GM23338 (cell line): Measurements from ENCODE around the gene PSMB2. TPM values are rescaled to one million over a fixed set of nuclear protein-coding genes. Genes with fewer than 3 reads are reported as not detected.
"Not testable (repeated sequence)": the region's sequence is repeated elsewhere in the genome, so short reads cannot be mapped to it uniquely, and the experiment has no call there.

Experiments
- ATAC-seq: fragments of 200-7000 bp; cut with Tn5 transposase; 3 replicates; pipeline ENCODE4 v1.9.1; 2020
- DNase-seq: peaks from one replicate; pipeline ENCODE4 v3.0.0-alpha.2; 2015; ENCODE audit warnings: low spot score
- H2AFZ ChIP-seq: fragments of 200-600 bp; sonication (generic); 2 replicates; pipeline ENCODE4 v1.8.0; 2016; ENCODE audit warnings: antibody characterized with exemption, mild to moderate bottlenecking, moderate library complexity
- H3F3A ChIP-seq: fragments of 200-600 bp; sonication (generic); replicated peaks from 2 replicates; pipeline ENCODE4 v1.8.0; 2017; ENCODE audit warnings: antibody characterized with exemption, mixed run types, low read depth
- H3K27ac ChIP-seq: fragments of 200-600 bp; sonication (generic); 2 replicates; pipeline ENCODE4 v1.6.1; 2016; ENCODE audit warnings: low read depth
- H3K27me3 ChIP-seq: fragments of 200-600 bp; sonication (generic); 2 replicates; pipeline ENCODE4 v1.8.0; 2016; ENCODE audit warnings: mild to moderate bottlenecking, mixed run types, moderate library complexity; ENCODE audit not compliant: insufficient read depth
- H3K36me3 ChIP-seq: fragments of 200-600 bp; sonication (generic); 2 replicates; pipeline ENCODE4 v1.8.0; 2016; ENCODE audit warnings: mild to moderate bottlenecking; ENCODE audit not compliant: insufficient read depth
- H3K4me1 ChIP-seq: fragments of 200-600 bp; sonication (generic); 2 replicates; pipeline ENCODE4 v1.8.0; 2016; ENCODE audit warnings: mild to moderate bottlenecking, moderate library complexity; ENCODE audit not compliant: insufficient read depth
- H3K4me2 ChIP-seq: fragments of 200-600 bp; sonication (generic); 2 replicates; pipeline ENCODE4 v1.7.1; 2017; ENCODE audit warnings: mixed run types
- H3K4me3 ChIP-seq: fragments of 200-600 bp; sonication (generic); 2 replicates; pipeline ENCODE4 v1.6.1; 2016; ENCODE audit warnings: mixed run types
- H3K79me2 ChIP-seq: fragments of 200-600 bp; sonication (generic); replicated peaks from 2 replicates; pipeline ENCODE4 v1.8.0; 2017; ENCODE audit warnings: mild to moderate bottlenecking; ENCODE audit not compliant: insufficient read depth
- H3K9me2 ChIP-seq: fragments of 200-600 bp; sonication (generic); 2 replicates; pipeline ENCODE4 v1.8.0; 2017; ENCODE audit not compliant: insufficient read depth
- H4K20me1 ChIP-seq: fragments of 200-600 bp; sonication (generic); replicated peaks from 2 replicates; pipeline ENCODE4 v1.8.0; 2017; ENCODE audit warnings: mild to moderate bottlenecking; ENCODE audit not compliant: insufficient read depth
- H3K27ac Mint-ChIP-seq: 2 replicates; pipeline ENCODE4 v1.8.0; 2020; ENCODE audit warnings: inconsistent platforms, mild to moderate bottlenecking, moderate library complexity, mixed read lengths
- H3K27me3 Mint-ChIP-seq: 3 replicates; pipeline ENCODE4 v1.8.0; 2022; ENCODE audit warnings: low read depth, mild to moderate bottlenecking, moderate library complexity, mixed read lengths, inconsistent platforms; ENCODE audit not compliant: insufficient read depth, poor library complexity
- H3K36me3 Mint-ChIP-seq: 3 replicates; pipeline ENCODE4 v1.8.0; 2021; ENCODE audit warnings: low read depth, mild to moderate bottlenecking, inconsistent platforms, moderate library complexity, mixed read lengths
- H3K4me1 Mint-ChIP-seq: 3 replicates; pipeline ENCODE4 v1.8.0; 2020; ENCODE audit warnings: mild to moderate bottlenecking, inconsistent platforms, mixed read lengths
- H3K4me3 Mint-ChIP-seq: 3 replicates; pipeline ENCODE4 v1.8.0; 2021; ENCODE audit warnings: moderate library complexity, mild to moderate bottlenecking, inconsistent platforms, mixed read lengths
- H3K9me3 Mint-ChIP-seq: 3 replicates; pipeline ENCODE4 v1.8.0; 2020; ENCODE audit warnings: moderate library complexity, mild to moderate bottlenecking, inconsistent platforms, mixed read lengths
- EZH2phosphoT487 ChIP-seq: fragments of 200-600 bp; sonication (generic); IDR thresholded peaks from one replicate; pipeline ENCODE4 v1.8.1; 2018; ENCODE audit warnings: antibody characterized with exemption; ENCODE audit not compliant: unreplicated experiment
- NANOG ChIP-seq: IDR thresholded peaks from 2 replicates; pipeline ENCODE4 v1.6.1; 2016; ENCODE audit warnings: antibody characterized with exemption, borderline replicate concordance
- POLR2AphosphoS5 ChIP-seq: IDR thresholded peaks from 2 replicates; pipeline ENCODE4 v1.6.1; 2016; ENCODE audit warnings: antibody characterized with exemption, low read depth
- STAT1 ChIP-seq: IDR thresholded peaks from one replicate; pipeline ENCODE4 v1.6.1; 2016; ENCODE audit warnings: antibody characterized with exemption; ENCODE audit not compliant: unreplicated experiment
- ZNF331 ChIP-seq: fragments of 250-450 bp; sonication (Bioruptor Pico); IDR thresholded peaks from 2 replicates; pipeline ENCODE4 v1.5.0; 2020; ENCODE audit warnings: low read depth, mild to moderate bottlenecking, moderate library complexity
- polyA plus RNA-seq: library from polyadenylated mRNA; unstranded; fragments of >200 nt; fragmentation: Nextera tagmentation; extraction: Ambion mirVana; gene quantifications from 2 replicates; pipeline ENCODE4 v1.2.1, GENCODE V29; 2016
- total RNA-seq: library from RNA; depleted of rRNA; stranded (reverse); fragments of >200 nt; shearing (Covaris generic); gene quantifications from 2 replicates; pipeline ENCODE4 v1.2.3, GENCODE V29; 2014
- TF ChIP-seq, protein P1 (sequence below): fragments of 250-450 bp; sonication (Bioruptor Pico); IDR thresholded peaks from 2 replicates; pipeline ENCODE4 v1.5.0; 2020; ENCODE audit warnings: mild to moderate bottlenecking, moderate library complexity
- TF ChIP-seq, protein P2 (sequence below): IDR thresholded peaks from 2 replicates; pipeline ENCODE4 v1.6.1; 2016; ENCODE audit warnings: antibody characterized with exemption
- TF ChIP-seq, protein P3 (sequence below): IDR thresholded peaks from one replicate; pipeline ENCODE4 v1.6.1; 2018; ENCODE audit warnings: antibody characterized with exemption; ENCODE audit not compliant: unreplicated experiment

PSMB2 gene
- total and polyA plus RNA-seq, 2 experiments from 2014 or later, result 68.2 to 147 TPM

DNA sequence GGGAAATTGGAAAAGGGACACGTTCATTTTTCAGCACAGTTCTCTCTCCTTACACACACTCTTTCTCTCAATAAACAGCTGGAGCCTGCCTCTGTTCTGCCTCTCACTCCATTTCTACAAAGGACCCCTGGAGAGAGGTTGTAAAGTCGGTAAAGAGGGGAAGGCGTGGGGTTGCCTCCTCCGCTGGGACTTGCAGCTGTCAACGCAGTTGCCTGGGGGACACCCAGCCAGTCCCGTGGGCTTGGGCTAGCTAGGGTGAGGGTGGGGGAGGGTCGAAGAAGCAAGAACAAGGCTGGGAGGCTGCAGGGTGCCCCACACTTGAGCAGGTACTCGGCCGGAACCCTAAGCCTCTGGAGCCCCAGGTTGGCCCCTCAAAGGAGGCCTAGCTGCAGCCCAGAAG lies 49.8 kb upstream of the PSMB2 start (continued):
- TF ChIP-seq, protein P1, sequence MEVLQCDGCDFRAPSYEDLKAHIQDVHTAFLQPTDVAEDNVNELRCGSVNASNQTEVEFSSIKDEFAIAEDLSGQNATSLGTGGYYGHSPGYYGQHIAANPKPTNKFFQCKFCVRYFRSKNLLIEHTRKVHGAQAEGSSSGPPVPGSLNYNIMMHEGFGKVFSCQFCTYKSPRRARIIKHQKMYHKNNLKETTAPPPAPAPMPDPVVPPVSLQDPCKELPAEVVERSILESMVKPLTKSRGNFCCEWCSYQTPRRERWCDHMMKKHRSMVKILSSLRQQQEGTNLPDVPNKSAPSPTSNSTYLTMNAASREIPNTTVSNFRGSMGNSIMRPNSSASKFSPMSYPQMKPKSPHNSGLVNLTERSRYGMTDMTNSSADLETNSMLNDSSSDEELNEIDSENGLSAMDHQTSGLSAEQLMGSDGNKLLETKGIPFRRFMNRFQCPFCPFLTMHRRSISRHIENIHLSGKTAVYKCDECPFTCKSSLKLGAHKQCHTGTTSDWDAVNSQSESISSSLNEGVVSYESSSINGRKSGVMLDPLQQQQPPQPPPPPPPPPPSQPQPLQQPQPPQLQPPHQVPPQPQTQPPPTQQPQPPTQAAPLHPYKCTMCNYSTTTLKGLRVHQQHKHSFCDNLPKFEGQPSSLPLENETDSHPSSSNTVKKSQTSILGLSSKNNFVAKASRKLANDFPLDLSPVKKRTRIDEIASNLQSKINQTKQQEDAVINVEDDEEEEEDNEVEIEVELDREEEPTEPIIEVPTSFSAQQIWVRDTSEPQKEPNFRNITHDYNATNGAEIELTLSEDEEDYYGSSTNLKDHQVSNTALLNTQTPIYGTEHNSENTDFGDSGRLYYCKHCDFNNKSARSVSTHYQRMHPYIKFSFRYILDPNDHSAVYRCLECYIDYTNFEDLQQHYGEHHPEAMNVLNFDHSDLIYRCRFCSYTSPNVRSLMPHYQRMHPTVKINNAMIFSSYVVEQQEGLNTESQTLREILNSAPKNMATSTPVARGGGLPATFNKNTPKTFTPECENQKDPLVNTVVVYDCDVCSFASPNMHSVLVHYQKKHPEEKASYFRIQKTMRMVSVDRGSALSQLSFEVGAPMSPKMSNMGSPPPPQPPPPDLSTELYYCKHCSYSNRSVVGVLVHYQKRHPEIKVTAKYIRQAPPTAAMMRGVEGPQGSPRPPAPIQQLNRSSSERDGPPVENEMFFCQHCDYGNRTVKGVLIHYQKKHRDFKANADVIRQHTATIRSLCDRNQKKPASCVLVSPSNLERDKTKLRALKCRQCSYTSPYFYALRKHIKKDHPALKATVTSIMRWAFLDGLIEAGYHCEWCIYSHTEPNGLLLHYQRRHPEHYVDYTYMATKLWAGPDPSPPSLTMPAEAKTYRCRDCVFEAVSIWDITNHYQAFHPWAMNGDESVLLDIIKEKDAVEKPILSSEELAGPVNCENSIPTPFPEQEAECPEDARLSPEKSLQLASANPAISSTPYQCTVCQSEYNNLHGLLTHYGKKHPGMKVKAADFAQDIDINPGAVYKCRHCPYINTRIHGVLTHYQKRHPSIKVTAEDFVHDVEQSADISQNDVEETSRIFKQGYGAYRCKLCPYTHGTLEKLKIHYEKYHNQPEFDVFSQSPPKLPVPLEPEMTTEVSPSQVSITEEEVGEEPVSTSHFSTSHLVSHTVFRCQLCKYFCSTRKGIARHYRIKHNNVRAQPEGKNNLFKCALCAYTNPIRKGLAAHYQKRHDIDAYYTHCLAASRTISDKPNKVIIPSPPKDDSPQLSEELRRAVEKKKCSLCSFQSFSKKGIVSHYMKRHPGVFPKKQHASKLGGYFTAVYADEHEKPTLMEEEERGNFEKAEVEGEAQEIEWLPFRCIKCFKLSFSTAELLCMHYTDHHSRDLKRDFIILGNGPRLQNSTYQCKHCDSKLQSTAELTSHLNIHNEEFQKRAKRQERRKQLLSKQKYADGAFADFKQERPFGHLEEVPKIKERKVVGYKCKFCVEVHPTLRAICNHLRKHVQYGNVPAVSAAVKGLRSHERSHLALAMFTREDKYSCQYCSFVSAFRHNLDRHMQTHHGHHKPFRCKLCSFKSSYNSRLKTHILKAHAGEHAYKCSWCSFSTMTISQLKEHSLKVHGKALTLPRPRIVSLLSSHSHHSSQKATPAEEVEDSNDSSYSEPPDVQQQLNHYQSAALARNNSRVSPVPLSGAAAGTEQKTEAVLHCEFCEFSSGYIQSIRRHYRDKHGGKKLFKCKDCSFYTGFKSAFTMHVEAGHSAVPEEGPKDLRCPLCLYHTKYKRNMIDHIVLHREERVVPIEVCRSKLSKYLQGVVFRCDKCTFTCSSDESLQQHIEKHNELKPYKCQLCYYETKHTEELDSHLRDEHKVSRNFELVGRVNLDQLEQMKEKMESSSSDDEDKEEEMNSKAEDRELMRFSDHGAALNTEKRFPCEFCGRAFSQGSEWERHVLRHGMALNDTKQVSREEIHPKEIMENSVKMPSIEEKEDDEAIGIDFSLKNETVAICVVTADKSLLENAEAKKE (CRISPR knock-in tag), result no peak
- TF ChIP-seq, protein P2, sequence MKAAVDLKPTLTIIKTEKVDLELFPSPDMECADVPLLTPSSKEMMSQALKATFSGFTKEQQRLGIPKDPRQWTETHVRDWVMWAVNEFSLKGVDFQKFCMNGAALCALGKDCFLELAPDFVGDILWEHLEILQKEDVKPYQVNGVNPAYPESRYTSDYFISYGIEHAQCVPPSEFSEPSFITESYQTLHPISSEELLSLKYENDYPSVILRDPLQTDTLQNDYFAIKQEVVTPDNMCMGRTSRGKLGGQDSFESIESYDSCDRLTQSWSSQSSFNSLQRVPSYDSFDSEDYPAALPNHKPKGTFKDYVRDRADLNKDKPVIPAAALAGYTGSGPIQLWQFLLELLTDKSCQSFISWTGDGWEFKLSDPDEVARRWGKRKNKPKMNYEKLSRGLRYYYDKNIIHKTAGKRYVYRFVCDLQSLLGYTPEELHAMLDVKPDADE, result no peak
- TF ChIP-seq ZNF331 (CRISPR knock-in tag) (no peak), NANOG (no peak), EZH2phosphoT487 (no peak), STAT1 (no peak), POLR2AphosphoS5 (no peak)
- TF ChIP-seq, protein P3, sequence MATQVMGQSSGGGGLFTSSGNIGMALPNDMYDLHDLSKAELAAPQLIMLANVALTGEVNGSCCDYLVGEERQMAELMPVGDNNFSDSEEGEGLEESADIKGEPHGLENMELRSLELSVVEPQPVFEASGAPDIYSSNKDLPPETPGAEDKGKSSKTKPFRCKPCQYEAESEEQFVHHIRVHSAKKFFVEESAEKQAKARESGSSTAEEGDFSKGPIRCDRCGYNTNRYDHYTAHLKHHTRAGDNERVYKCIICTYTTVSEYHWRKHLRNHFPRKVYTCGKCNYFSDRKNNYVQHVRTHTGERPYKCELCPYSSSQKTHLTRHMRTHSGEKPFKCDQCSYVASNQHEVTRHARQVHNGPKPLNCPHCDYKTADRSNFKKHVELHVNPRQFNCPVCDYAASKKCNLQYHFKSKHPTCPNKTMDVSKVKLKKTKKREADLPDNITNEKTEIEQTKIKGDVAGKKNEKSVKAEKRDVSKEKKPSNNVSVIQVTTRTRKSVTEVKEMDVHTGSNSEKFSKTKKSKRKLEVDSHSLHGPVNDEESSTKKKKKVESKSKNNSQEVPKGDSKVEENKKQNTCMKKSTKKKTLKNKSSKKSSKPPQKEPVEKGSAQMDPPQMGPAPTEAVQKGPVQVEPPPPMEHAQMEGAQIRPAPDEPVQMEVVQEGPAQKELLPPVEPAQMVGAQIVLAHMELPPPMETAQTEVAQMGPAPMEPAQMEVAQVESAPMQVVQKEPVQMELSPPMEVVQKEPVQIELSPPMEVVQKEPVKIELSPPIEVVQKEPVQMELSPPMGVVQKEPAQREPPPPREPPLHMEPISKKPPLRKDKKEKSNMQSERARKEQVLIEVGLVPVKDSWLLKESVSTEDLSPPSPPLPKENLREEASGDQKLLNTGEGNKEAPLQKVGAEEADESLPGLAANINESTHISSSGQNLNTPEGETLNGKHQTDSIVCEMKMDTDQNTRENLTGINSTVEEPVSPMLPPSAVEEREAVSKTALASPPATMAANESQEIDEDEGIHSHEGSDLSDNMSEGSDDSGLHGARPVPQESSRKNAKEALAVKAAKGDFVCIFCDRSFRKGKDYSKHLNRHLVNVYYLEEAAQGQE, result no peak

DNA sequence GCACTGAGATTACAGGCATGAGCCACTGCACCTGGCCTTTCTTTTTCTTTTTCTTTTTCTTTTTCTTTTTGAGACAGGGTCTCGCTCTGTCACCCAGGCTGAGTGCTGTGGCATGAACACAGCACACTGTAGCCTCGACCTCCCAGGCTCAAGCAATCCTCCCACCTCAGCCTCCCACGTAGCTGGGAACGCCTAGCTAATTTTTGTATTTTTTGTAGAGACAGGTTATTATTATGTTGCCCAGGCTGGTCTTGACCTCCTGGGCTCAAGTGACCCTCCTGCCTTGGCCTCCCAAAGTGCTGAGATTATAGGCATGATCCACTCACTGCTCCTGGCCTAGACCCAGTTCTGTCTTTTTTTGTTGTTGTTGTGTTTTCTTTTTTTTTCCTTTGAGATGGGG lies 48.8 kb upstream of the PSMB2 start:
- ATAC-seq, H3K79me2 ChIP-seq, H3K27ac Mint-ChIP-seq, H4K20me1 ChIP-seq, H3K4me3 Mint-ChIP-seq, H3K9me2 ChIP-seq, H2AFZ ChIP-seq, H3K27me3 ChIP-seq, DNase-seq, H3F3A ChIP-seq, H3K4me3 ChIP-seq, H3K4me2 ChIP-seq, H3K36me3 Mint-ChIP-seq, H3K9me3 Mint-ChIP-seq, H3K36me3 ChIP-seq, H3K27me3 Mint-ChIP-seq, H3K27ac ChIP-seq: not testable (repeated sequence)
- H3K4me1 Mint-ChIP-seq, result peaks cover 29% of the 10 kb centered on the region
- peaks cover 20% of the 10 kb centered on the region for H3K4me1 ChIP-seq
